ENCODE measurements around the gene MMP24.
"Not testable (repeated sequence)": the region's sequence is repeated elsewhere in the genome, so short reads cannot be mapped to it uniquely, and the experiment has no call there.

The MMP24 gene

GRCh38 chr20:35307666-35308653 lies 81.5 kb downstream of the MMP24 start:
- no peak overlapping the region for H3K4me3 ChIP-seq
- peak overlapping the region; percentile 35 to 87 for H3K27ac ChIP-seq
- TF ChIP-seq CTCF (IDR thresholded peaks at IDR 0.05): no peak
- DNase-seq (ENCODE audit: low spot score): no peak

GRCh38 chr20:35311409-35311808 lies 84.9 kb downstream of the MMP24 start:
- no peak overlapping the region for H3K4me3 ChIP-seq
- TF ChIP-seq CTCF (IDR thresholded peaks at IDR 0.05): no peak
- H3K27ac ChIP-seq: no peak overlapping the region
- DNase-seq (ENCODE audit: low spot score): no peak

GRCh38 chr20:35311822-35312221 lies 85.3 kb downstream of the MMP24 start:
- TF ChIP-seq CTCF (IDR thresholded peaks at IDR 0.05): no peak
- no peak overlapping the region for H3K27ac ChIP-seq
- no peak overlapping the region for H3K4me3 ChIP-seq
- no peak for DNase-seq (ENCODE audit: low spot score)

- Histone ChIP-seq H3K4me3 (no peak overlapping the region), H3K27ac (no peak overlapping the region)
- DNase-seq (ENCODE audit: low spot score): no peak
- no peak for TF ChIP-seq CTCF (IDR thresholded peaks at IDR 0.05)
Observed at GRCh38 chr20:35312318-35312717, 85.8 kb downstream of the MMP24 start.

GRCh38 chr20:35314816-35315631 lies 88.5 kb downstream of the MMP24 start:
- no peak for DNase-seq (ENCODE audit: low spot score)
- no peak for TF ChIP-seq CTCF (IDR thresholded peaks at IDR 0.05)
- Histone ChIP-seq H3K27ac (no peak overlapping the region), H3K4me3 (no peak overlapping the region)

- not testable (repeated sequence) for H3K4me3 ChIP-seq; H3K27ac ChIP-seq; DNase-seq (ENCODE audit: low spot score)
Observed at GRCh38 chr20:35315632-35316020, 89.1 kb downstream of the MMP24 start.

GRCh38 chr20:35316086-35316485 lies 89.6 kb downstream of the MMP24 start:
- no peak for TF ChIP-seq CTCF (IDR thresholded peaks at IDR 0.05)

More at GRCh38 chr20:35316086-35316485, 89.6 kb downstream of the MMP24 start:
- no peak for DNase-seq (ENCODE audit: low spot score)
- Histone ChIP-seq H3K4me3 (no peak overlapping the region), H3K27ac (no peak overlapping the region)
